ENCODE measurements around the gene SYNDIG1.
A peak's percentile ranks its signal among the peaks of the same experiment; 100 is the strongest.

SYNDIG1 gene

GRCh38 chr20:24583169-24583792, 113.9 kb downstream of the SYNDIG1 start:
- DNase-seq = no peak

GRCh38 chr20:24584078-24584477, 114.6 kb downstream of the SYNDIG1 start:
- no peak for DNase-seq

DNA sequence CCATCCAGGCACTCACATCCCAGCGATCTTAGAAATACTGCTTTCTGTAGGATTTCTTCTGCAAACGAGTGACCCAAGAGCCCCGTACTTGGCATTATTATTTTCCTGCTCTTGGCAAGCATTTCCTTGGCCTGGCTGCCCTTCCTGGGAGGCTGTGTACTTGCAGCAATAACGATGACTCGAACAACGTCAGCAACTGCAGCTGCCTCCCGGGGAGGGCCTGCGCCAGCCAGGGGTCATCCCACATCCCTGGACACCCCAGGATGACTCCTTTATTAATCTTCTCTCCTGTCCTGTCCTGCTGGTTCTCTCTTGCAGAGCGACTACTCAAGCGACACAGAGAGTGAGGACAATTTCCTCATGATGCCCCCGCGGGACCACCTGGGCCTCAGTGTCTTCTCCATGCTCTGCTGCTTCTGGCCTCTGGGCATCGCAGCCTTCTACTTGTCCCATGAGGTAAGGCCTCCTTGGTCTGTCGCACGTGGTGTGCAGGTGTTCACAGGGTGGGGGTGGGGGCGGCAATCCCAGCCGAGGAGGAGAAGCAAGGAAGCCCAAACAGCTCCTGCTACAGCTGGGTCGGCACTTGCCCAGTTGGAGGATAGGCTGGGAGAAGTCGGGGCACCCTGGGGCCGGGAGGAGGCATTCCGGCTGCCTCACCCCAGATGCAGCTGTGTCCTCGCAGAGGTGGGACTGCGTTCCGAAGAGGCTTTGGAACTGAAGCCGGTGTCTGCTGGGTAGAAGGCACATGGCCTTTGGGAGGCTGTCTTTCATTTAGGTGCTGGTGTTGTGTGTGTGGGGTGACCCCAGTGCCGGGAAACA, 115.3 kb downstream of the SYNDIG1 start:
- DNase-seq = peak in 7 of 51 donors; percentile 17 to 30 (median 21)

DNA sequence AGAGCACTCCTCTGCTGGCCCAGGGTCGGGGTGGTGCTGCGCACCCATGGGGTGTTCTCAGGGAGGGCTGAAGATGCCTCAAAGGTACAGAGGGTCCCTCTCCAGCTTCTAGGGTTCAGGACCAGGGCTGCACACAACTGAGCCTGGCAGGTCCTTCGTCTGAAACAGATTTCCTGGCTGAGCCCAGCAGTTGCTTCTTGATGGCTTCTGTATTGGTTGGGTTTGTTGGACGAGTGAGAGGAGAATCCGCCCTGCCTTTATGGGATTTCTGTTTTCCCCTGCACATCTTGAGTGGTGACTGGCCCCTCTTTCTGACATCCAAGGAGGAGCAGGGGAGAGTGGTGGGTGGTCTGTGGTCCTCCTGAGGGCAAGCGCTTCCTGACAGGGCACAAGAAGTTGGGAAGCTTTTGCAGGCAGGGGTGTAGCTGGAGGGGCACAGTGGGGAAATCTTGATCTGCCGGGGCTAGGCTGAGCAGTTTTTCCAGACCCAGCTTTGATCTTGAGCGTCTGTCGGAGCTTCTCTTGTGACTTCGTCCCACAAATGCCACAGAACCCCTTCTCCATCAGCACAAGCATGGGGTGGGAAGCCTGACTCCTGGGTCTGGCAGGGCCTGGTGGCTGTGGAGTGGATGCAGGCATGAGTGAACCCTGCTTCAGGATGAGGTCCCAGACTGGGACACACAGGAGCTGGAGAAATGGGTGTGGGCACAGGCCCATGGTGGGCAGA, 116.5 kb downstream of the SYNDIG1 start:
- DNase-seq = no peak

GRCh38 chr20:24586523-24586840, 117.1 kb downstream of the SYNDIG1 start:
- no peak for DNase-seq

DNA sequence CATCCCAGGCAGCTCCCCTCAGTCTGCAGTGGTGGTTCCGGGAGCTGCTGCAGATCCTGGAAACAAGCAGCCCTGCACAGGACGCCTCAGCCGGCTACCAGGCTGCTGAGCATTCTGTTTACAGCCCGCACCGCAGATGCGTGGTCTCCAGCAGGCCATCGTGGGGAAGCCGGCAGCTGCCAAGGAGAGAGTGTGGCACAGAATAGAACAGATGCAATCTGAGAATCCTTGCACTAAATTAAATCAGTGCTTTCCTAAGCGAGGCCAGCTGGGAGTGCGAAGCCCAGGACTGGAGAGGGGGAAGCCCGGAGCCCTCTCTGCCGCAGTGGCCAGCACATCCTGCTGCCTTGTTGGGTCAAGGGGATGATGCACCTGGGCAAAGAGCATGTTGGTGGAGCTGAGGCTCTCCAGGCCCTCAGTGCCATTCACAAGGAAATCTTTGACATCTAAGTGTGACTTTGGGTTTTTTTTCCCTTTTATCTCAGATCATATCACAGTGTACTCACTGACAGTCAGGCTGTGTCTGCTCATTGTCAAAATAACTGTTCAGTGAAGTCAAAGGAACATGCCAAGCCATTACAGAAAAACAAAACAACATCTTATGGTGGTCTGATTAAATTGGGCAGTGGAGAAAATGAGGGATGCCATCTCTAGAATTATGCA, 118.1 kb downstream of the SYNDIG1 start:
- DNase-seq = peak in 14 of 51 donors; percentile 8 to 43 (median 28)

- no peak for DNase-seq
These were observed 118.7 kb downstream of the SYNDIG1 start for GRCh38 chr20:24588047-24588635.

DNA sequence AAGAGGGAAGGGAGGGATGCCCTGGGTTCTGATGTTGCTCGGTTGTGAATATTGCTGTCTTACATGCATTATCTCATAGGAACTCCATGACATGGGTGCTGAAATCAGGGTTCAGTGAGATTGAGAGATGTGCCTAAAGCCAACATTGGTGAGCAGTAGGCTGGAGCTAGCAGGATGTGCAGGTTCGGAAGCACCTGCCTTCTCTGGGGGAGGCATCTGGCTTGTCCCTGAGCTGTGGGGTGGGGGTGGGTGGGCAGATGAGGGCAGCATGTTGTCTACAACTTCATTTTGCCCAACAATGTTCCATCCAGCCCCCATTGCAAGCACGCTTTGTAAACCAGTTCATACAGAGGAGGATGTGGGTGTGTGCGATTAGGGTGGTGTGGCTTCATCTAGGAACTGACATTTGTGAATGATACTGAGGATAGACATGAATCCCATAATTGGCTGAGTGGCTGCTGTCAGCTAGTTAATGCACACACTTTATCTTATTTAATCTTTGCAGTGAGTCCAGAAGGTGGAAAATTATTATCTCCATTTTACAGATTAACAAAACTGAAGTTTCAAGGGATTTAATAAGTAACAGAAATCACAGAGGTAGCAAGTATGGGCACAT, 119.4 kb downstream of the SYNDIG1 start:
- no peak for DNase-seq

DNA sequence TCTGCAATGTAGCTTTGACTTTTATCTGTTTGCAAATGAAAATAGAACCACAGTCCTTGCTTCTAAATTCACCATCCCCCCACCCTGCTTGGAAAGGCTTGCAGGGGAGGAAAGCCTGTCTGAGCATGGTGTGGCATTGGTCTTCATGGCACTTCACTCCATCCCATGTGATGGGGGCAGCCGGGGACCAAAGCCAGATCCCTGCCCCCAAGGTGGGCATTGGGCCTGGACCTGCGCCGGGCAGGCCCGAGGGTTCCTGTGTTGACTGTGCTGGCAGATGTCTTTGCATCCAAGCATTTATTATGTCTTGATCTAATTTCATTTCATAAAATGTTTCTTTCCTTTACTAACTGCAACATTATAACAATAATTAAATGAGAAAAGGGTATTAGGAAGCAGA, 120.0 kb downstream of the SYNDIG1 start:
- no peak for DNase-seq

DNA sequence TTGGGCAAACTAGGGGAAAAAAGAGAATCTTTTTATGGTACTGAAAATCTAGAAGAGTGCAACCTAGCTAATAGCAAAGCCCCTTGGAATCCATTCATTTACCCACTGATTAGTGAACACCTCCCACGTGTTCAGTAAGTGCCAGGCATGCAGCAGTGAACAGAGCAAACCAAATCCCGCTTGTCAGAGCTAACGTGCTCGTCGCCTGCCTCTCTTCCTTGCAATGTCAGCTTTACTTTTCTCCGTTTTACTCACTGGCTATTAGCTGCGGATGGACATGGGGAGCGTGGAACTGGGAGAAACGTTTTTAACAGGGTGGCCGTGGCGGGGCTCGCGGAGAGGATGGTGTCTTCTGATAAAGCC, 120.4 kb downstream of the SYNDIG1 start:
- DNase-seq = no peak

- no peak for DNase-seq
These were observed 121.0 kb downstream of the SYNDIG1 start for GRCh38 chr20:24590178-24590982.

DNA sequence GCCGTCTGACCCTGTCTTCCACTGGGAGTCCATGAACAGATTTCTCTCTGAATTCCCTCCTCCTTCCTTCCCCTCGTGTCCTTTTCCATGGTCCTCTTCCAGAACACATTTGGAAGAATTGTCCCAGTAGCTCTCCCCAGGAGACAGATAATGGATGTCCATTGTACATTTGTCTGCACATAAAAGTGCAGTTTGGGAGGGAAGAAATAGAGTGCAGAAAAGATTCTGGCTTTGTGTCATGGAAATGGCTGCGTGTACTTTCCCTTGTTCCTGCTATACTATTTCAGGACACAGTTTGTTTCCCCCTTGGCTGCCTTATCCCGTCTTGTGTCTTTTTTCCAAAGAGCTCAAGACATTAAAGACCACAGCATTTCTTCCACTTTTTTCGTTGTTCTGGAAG, 127.6 kb downstream of the SYNDIG1 start:
- no peak for DNase-seq

- no peak for DNase-seq
These were observed 128.9 kb downstream of the SYNDIG1 start for GRCh38 chr20:24598346-24598745.

DNA sequence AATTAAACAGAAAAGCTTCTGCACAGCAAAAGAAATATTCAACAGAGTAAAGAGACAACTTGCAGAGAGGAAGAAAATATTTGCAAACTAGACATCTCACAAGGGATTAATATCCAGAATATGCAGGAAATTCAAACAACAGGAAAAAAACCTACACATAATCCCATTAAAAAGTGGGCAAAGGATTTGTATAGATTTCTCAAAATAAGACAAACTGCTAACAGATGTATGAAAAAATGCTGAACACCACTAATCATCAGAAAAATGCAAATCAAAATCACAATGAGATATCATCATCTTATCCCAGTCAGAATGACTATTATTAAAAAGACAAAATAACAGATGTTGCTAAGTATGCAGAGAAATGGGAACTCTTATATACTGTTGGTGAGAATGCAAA, 129.6 kb downstream of the SYNDIG1 start:
- DNase-seq = no peak

- no peak for DNase-seq
These were observed 130.6 kb downstream of the SYNDIG1 start for GRCh38 chr20:24600012-24600411.

GRCh38 chr20:24603454-24603853, 134.0 kb downstream of the SYNDIG1 start:
- no peak for DNase-seq

- no peak for DNase-seq
These were observed 135.7 kb downstream of the SYNDIG1 start for GRCh38 chr20:24604966-24605665.

GRCh38 chr20:24605937-24606455, 136.6 kb downstream of the SYNDIG1 start:
- DNase-seq = peak in 1 of 51 donors; percentile 12

GRCh38 chr20:24607402-24607801, 138.0 kb downstream of the SYNDIG1 start:
- no peak for DNase-seq
